Measurements from ENCODE around the gene PCCA.

PCCA gene

DNA sequence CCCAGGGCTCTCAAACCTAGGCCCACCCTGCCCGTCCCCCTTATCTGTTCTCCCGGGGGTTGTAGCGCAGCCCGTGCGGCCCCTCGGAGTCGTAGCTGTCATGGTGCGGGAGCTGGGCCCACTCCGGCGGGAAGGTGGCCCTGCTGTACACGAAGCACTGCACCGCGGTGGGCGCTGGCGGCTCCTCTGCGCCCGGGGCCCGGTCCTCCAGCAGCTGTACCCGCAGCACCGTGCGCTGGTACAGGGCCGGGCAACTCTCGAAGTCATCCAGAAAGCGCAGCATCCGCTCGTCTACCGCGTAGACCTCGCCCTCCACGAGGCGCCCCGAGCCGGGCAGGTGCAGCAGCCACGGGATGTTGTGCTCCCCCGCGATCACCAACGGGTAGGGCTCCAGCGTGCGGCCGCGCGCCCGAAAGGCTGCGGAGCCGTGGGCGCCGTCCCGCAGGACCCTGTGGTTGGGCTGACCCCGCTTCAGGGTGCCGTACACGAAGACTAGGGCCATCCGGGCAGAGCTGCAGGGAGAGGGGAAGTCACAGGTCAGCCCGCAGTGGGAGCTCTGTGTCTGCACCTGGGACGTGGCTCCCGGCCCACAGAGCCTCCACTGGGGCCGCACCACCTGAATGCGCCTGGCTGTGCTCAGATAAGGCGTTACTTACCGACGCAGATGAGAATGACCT lies 443.3 kb downstream of the PCCA start:
- no peak for DNase-seq

DNA sequence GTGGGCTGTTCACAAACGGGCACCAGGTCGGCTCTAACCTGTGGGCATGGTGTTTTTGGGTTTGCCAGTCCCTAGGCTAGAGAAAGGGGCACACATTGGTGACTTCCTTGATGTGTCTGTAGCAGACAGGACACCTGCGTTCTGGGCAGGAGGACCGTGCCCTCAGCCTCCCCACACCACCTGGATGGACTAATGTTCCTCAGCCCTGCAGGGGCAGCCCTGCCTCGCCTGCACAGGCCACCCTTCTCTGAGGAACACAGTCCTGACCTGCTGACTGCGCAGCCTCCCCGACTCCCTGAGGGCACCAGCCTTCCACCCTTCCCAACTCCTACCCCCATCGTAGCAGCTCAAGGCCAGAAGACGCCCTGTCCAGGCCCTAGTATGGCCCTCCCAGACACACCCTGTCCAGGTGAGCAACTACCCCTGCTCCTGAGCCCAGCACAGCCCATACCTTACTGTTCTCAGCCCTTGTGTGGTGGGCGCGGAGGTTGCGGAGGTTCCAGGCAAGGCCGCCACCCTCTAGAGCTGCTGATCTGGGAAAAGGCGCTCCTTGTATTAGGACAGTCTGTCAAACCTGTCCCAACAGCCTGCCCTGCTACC lies 444.0 kb downstream of the PCCA start:
- no peak for DNase-seq

DNA sequence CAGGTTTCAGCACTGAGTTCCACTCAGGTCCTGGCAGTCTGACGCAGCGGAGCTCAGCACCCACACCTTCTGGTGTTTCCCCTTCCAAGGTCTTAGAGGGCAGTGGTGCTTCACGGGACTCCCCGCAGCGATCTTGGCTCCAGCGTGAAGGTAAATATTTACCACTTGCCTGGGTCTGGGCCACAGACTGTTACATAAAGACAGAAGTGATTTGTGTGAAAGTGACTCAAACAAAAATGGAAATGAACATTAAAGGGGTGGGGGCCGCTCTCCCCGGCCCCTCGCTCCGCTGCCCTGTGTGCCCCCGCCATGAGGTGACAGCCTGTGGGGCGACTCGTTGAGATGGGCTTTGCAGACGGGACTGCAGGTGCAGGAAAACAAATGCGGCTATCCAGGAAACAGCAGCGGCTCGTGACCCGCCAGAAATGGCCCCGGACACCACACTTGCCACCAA lies 444.7 kb downstream of the PCCA start:
- DNase-seq = no peak

DNA sequence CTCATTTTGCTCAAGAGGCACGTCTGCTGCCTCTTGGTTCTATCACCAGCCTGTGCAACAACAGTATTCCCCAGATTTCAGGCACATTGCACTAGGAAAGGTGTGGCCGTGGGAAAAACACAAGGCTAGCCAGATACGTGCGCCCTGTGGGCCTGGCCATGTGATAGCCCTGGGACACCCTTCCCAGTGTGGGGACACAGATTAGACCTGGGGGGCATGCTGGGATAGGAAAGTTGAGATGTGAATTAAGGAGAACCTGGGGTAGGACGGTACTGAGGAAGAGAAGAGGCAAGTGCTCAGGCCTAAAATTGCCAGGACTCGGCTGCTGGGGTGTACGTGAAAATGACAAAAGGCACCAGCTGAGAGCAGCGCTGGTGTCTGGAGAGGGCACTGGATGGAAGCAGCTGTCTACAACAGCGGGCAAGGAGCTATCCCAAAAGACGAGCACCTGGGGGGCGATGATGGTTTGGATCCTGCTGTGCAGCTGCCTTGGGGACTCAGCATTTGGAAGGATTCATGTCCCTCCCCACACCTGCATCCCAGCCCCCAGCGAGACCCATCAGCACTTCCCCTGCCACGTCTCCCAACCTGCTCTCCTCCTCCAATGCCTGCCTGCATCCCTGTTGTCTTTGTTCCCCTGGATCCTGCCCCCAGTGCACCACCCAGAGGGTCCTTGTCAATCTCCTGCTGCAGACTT lies 445.4 kb downstream of the PCCA start:
- DNase-seq = no peak

DNA sequence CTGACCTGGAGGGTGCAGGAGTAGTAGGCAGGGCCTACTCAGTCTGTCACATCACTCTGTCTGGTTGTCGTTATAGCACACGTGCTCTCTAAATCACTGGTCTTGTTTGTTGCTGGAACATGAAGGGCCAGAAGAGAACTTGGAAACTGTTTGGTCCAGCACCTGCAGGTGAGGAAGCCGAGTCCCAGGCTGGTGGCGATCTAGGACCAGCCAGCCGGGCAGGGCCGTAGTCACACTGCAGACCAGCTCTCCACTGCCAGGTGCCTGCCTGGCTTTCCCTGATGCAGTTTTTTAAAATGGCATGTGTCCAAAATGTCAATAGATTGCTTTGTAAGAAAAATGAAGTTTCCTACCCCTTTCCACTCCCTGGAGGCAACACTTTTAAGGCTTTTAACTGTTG lies 446.0 kb downstream of the PCCA start:
- no peak for DNase-seq

DNA sequence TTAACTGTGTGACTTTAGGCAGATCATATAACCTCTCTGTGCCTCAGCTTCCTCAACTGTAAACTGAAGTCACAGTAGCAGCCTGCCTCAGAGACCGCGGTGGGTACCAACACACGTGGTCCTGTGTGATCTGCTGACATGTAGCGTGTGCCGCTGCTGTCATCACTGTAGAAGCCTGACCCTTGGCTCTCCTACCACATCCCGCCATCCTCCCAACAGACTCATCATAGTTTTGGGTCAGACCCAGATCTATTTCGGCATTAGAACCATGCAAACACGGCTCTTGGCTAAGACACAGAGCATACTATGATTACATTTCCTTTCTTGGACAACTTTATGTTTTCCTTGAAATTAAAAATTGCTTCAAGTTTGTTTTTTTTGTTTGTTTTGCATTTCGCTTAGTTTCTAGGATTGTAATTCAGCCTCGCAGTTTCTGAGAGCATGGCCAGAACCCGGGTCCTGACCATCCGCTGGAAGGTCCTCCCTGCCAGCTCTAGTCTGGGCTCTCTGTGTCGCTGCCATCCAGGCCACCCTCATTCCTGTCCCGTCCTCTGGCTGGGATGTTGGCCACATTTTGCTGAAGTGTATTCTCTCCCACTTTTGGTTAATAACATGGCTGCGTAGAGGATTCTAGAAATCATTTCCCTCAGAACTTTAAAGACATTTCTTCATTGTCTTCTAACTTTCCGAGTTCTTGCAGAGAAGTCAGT lies 446.7 kb downstream of the PCCA start:
- no peak for DNase-seq

DNA sequence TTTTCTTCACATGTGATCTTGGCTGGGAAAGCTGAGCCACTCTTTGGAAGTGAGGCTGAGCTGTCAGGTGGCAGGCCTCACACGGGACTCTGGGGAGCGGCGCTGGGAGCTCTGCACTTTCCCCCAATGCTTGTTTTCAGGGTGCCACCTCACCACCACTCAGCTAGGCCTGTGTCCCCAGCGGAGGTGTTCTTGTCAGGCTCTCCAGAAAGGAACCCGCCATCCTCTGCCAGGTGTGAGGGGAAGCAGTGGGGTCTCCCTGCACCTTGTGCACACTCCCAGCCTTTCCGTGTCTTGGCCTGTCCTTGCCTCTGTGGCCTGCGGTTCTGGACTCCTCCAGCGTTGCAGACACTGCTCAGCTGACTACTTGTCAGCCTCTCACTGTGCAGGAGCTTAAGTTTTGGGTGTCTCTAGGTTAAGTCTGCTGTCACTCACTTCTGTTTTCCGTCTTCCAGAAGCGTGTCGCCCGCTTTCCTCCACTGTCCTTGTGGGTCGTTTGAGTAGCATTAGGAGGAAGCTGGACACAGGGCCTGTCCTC lies 447.8 kb downstream of the PCCA start:
- no peak for DNase-seq

DNA sequence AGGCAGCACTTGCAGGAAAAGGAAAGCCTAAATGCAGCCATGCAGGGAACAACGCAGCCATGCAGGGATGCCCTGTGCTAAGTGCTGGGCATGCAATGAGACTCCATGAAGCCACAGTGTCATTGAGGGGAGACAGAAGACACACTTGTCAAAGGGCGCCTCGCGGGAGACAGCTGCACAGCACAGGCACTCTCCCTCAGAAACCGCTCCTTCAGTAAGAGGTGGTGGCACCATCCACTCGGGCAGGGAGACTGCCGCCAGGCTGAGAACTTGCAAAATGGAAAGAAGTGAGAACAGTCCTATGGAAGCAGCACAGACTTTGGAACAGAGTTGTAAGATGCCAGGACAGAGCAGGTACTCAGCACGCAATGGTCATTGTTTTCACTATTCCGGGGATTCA lies 448.6 kb downstream of the PCCA start:
- no peak for DNase-seq

DNA sequence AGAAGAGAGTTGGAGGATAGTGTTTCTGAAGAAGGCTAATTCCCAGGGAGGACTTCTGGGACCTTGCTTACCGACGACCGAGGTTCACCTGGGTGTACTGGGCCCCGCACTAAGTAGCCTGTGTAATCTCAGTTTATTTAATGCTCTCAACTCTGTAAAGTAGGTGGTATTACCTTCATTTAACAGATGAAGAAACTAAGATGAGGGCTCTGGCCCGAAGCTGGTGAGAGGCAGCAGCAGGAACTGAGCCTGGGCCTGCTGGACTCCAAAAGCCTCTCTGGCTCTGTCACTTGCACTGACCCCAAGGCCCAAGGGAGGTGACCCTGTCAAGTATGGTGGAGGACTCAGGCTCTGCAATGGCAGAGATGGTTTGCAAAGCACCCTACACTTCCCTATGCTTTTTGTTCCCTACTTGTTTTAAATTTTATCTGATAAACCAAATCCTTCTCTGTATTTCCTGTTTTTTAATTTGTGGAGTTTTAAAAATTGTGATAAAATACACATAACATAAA lies 449.1 kb downstream of the PCCA start:
- DNase-seq = no peak

DNA sequence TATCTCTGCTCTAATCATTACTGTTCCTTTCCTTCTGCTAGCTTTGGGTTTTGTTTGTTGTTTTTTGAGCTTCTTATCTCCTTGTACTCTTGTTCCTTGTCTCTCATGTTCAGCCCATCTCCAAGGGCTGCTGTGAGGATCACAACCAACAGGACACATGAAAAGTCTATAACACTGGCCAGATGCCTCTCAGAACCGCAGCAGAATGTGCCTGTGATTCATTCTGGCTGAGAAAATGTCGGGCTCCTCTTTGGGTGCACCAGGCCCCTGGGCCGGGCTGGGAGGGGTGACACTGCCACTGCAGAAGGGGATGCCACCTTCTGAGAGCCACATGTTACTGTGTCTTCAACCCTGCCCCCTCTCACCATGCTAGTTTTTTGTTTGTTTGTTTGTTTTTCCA lies 451.7 kb downstream of the PCCA start:
- no peak for DNase-seq

DNA sequence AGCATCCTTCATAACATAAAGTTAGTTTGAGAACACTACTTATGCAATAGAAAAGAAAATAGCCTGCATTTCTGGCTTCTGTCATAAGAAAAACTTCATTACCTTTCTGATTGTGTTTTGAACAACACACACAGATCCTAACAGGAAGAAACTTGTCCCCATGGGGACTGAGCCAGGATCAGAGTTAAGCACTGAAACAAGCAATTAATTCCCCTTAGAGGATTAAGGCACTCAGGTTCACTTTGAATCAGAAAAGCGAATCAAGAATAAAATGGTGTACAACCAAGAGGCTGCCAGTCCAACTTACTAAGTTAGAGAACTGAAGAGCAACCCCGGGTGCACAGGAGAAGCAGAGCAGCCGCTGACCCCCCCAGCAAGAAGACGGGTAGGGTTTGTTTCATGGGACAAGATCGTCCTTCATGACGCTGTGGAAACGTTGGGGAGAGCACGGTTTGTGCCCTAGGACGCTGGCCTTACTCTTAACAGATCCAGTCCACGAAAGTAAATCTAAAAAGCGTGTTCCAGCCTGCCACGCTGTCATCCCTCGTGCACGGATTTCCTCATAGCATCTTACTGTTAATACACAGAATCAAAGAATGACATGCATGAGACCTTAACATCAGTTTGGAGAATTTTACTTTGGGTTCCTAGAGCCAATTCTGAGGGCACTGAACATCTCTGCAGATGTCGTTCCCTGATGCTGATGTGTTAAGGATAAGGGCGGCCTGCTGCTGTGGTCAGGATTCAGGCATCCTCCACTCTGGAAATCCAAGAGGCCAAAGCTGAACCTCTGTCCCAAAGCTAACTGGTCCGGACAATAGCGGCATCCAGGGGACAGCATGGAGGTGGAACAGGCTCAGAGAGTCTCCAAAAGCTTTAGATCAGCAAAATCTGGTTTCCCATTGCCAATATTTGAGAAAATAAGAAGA lies 453.3 kb downstream of the PCCA start:
- DNase-seq = no peak

DNA sequence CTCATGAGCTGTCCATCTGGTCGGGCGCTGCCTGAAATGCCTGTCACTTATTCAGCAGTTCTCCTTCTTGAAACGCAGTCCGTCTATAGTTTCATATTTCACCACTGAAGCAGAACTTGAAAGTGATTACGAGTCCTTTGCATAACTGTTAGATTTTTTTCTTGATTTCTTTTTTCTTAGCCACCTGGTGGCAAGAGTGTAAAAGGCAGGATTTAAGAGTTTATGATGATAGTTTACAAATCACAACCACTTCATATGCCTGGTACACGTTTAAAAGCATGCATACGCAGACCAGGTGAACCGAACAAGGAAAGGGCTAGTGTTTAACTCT lies 453.9 kb downstream of the PCCA start:
- peak; percentile 31 for DNase-seq

DNA sequence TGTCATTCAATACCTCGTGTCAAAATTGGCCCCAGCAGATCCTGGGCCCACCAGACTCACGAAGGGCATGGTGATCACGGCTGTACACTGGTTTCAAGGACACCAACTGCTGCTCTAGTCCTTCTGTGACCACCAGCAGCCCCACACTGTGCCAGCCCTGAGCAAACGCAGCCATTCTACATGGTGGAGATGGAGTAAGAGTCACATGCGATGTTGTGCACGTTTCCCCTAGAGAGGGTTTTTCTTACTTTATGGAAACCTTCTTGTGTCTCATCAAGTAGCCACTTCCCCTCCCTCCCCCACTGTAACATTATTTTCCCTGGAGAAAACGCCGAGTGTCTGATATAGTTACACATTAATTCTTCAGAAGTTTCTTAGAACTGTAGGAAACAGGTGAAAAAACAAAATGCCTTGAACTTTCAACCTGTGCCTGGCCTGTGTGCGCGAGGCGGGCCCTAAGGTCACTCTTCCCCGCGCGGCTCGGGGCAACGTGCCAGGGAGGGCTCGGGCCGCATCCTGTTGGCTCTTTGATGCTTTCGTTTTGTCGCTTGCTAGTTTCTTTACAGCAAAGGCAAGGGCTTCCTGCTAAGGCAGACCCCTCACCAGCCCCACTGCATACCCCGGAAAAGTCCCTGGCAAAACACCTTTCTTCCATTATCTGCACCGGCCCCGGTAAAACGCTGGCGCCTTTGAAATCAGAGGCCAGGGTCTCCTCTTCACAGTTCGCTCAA lies 455.1 kb downstream of the PCCA start:
- no peak for DNase-seq

DNA sequence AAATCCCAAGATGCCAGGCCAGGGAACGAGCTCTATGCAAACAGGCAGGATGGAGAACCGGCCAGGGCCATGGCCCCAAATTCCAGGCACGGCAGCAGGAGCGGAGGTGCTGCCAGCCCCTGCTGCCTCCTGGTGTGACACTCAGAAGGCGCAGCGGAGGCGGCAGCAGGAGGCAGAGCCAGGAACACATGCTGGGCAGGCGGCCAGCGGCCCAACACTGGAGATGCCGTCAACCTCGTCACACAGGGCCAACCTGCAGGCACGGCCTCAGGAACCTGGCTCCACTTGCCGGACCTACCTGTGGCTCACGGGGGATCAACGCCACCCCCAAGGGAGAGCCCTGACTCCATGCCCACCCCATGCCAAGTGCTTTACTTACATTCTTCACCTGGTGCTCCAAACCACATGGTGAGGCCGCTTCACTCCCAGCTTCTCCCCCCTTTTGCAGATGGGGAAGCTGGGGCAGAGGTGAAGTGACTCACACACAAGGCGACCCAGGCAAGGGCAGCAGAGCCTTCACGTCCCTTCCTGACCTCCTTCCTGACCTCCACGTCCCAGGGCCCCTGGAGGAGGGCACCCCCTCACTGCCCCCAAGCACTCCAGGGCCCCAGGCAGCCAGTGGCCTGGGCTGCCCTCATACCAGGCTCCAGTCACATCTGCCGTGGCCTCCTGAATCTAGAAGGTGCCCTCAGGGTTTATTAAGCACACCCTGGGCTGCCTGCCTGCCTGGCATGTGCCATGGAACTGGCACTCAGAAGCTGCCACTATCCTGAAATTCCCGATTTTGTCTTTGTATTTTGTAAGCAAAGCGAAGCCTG lies 456.2 kb downstream of the PCCA start:
- DNase-seq = no peak

DNA sequence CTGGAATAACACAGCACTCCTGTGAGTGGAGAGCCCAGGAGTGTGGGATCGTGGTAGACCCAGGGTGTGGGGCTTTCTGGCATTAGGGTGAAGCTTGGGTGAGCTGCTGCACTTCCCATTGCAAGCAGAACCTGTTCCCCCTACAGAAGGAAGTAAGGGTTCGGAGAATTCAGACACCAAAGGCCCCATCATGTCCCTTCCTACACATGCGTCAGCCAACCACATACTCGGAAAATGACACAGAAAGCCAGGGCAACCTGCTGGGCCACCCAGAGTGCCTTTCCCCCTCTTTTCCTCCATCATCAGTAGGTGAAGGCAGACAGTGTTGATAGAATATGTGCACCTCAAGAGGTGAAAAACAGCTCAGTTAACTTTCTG lies 456.8 kb downstream of the PCCA start:
- DNase-seq = no peak

DNA sequence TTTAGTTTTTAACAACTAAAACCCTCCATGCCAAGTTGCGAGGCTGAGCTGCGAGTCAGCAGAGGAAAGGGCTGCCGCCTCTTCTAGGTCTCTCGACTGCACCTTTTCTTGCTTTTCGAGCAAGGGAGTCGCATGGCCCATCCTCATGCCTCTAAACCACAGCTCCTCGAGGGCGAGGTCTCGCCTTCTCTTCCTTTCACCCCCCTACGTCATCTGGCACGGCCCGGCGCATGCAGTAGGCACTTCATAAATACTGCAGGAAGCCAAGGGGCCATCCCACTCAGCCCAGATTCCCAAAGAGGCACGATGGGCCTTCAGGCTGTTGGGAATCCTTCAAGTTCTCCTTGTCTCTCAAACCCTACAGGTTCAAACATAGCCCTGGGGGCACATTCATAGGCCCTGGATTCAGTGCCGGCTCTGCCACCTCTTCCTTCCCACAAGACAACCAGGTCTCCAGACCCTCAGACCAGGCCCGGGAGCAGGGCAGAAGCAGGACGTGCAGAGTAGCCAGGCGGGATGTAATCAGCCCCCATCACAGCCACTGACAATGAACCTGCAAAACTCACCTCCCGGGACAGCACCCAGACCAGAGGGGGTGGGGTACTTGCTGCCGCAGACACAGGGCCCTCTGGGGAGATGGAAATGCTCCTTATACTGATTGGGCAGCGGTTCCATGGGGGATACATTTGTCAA lies 458.0 kb downstream of the PCCA start:
- DNase-seq = no peak

DNA sequence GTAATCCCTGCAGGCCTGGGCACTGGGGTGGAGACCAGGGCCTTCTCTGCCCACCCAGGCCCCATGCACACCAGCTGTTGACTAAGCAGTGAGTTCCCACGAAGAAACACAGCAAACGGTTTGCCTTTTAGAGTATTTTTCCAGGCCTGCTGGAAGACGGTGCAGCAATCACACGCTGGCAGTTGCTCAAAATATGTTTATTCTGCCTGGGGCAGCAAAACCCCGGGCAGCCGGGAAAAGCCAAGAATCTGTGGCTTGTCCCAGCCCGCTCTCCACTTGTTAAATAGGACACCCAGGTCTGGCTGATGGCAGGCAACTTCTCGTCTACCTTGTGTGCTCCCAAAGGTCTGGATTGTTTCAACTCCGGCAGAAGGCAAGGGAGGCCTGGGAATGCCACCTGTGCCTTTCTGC lies 458.9 kb downstream of the PCCA start:
- no peak for DNase-seq

DNA sequence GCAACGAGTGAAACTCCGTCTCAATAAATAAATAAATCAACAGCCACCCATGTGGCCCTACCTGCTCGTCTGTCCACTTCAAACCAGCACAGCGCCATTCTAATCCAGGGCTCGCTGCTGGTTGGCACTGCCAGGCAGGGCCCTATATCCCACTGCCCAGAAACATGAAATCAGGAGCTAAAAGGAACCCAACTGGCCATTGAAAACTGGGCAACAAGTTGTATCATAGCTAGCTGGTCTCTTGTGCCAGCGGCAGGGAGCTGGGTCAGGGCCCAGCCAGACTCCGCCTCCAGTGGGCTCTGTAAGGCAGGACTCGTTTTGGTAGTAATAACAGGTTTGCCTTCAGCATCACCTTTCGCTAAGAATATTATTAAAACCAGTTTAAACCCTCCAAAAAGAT lies 460.4 kb downstream of the PCCA start:
- DNase-seq = no peak

DNA sequence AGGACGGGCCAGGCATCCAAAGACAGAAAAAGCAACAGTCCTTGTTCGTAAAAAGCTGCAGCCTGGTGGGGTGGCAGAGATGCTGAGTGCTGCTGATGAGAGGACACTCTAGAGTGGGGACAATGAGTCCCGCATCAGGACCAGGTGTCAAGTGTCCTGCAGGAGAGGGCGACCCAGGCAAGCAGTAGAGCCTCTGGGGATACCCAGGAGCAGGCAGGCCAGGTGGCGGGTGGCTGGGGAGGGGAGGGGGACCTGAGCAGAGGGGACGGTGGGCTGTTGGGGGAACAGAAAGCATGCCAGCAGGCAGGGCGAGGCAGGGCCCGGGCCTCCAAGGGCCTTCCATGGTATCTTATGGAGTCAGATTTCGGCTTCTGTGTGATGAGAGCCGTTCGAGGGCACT lies 463.9 kb downstream of the PCCA start:
- DNase-seq = no peak

DNA sequence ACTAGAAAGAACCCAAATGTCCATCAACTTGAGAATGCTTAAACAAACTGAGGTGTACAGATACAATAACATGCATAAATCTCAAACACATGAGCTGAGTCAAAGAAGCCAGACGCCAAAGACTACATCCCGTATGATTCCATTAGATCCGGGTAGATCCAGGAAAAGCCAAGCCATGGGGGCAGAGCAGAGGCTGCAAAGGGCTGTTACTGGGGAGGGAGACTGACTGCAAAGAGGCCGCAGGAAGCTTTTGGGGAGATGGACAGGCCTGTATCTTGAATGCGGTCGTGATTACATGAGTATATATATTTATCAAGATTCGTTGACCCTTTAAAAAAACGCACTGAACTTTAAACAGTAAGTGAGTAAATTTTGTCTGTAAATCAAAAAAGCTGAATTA lies 471.0 kb downstream of the PCCA start:
- no peak for DNase-seq

All from HCEC 1CT (cell line).